Fibroblast of peridontal ligament (primary cell): ENCODE measurements around the gene CDK5RAP3.
A peak's percentile ranks its signal among the peaks of the same experiment; 100 is the strongest.
"Not testable (repeated sequence)": the region's sequence is repeated elsewhere in the genome, so short reads cannot be mapped to it uniquely, and the experiment has no call there.

ENCODE experiments used
- DNase-seq: peaks from one replicate; pipeline ENCODE4 v3.0.0-alpha.2; 2010; ENCODE audit errors: extremely low read depth

CDK5RAP3 gene

GRCh38 chr17:47970725-47971499 is at the start of gene CDK5RAP3:
Gene CDK5RAP3 (plus strand): TSS chr17:47971113. CDS start chr17:47971147, 34 bp downstream.
- peak; percentile 98 for DNase-seq

DNA sequence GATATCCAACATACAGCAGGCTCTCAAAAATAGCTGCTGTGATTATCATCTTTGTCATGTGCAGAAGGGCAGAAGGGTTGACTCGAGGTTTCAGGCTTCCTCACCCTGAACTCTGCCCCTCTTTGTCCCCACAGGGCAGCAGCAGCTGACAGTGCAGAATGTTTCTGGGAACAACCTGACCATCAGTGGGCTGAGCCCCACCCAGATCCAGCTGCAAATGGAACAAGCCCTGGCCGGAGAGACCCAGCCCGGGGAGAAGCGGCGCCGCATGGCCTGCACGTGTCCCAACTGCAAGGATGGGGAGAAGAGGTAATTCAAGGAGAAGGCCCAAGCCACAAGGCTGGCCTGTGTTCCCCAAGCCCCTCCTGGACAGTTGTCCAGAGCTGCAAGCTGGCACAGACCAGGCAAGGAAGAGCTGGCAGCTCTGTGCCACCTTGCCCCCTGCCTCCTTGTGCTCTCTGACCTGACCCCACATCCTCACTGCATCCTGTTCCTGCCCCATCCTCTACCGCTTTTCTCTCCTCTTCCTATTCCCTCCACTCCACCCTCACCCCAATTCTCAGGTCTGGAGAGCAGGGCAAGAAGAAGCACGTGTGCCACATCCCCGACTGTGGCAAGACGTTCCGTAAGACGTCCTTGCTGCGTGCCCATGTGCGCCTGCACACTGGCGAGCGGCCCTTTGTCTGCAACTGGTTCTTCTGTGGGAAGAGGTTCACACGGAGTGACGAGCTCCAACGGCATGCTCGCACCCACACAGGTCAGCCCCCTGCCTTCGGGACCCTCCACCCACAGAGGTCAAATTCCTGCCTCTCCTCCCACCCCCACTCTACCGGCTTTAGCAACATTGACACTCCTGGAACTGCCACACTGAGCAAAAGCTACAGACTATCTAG is 45.9 kb upstream of the CDK5RAP3 start:
- DNase-seq, result no peak

- DNase-seq, result no peak
Measured at GRCh38 chr17:47925678-47925988, 45.3 kb upstream of the CDK5RAP3 start.

- no peak for DNase-seq
Measured at GRCh38 chr17:47927821-47928400, 43.0 kb upstream of the CDK5RAP3 start.

DNA sequence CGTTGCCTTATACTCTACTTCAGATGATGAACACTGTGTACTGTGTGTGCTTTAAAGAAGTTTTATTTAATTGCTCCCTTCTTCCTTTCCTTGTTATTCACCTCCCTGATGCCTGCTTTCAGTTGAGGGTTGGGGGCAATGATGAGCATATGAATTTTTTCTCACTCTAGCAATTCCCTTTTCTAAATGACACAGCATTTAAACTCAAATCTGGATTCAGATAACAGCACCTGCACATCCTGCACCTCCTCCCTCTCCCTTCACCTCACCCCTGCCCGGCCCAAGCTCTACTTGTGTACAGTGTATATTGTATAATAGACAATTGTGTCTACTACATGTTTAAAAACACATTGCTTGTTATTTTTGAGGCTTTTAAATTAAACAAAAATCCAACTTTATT is 42.5 kb upstream of the CDK5RAP3 start:
- no peak for DNase-seq

- no peak for DNase-seq
Measured at GRCh38 chr17:47929218-47930000, 41.5 kb upstream of the CDK5RAP3 start.

DNA sequence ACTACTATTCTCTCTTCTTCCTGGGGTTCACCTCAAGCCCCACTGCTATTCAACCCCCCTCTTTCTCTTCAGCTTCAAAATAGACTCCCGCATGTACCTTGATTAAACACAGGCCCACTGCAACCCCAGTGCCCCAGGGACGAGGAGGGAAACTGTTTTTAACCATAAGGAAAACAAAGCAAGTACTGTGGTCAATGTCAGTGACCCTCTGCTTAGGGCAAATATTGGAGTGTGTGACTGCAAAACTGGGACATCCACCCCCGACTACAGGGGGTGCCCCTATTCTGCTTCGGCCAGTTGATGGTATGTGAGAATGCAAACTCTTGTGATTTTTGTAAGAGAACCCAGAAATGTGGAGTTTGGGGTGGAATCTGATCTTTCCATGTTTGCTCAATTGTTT is 39.1 kb upstream of the CDK5RAP3 start:
- peak; percentile 27 for DNase-seq

DNA sequence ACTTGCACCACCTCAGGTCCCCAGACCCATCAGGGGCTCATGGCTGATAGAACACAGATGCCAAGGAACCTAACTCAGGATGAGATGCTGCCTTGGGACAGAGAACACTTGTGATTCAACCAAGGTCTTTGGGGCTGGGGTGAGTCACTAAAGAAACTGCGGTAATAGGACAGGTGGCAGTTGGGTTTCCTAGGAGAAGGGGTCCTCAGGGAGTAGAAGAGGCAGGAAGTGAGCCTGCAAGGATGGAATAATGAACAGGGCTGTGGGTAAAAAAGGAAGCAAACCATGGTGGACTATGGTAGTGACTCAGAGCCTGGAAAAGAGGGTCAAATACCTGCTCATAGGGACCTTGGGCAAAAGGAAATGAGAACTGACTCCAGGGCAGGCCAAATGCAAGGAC is 36.1 kb upstream of the CDK5RAP3 start:
- no peak for DNase-seq

DNA sequence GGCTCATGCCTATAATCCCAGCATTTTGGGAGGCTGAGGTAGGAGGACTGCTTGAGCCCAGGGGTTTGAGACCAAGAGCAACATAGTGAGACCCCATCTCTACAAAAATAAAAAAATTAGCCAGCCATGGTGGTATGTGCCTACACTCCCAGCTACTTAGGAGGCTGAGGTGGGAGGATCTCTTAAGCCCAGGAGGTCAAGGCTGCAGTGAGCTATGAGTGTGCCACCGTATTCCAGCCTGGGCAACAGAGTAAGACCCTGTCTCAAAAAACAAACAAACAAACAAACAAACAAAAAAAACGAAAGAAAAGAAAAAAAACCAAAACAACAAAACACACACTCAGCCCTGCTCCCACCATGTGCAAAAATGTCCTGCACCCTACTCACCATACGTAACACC is 35.4 kb upstream of the CDK5RAP3 start:
- not testable (repeated sequence) for DNase-seq

- DNase-seq, result peak; percentile 49
Measured at GRCh38 chr17:47935961-47936360, 35.0 kb upstream of the CDK5RAP3 start.

- DNase-seq, result no peak
Measured at GRCh38 chr17:47937941-47938340, 33.0 kb upstream of the CDK5RAP3 start.

DNA sequence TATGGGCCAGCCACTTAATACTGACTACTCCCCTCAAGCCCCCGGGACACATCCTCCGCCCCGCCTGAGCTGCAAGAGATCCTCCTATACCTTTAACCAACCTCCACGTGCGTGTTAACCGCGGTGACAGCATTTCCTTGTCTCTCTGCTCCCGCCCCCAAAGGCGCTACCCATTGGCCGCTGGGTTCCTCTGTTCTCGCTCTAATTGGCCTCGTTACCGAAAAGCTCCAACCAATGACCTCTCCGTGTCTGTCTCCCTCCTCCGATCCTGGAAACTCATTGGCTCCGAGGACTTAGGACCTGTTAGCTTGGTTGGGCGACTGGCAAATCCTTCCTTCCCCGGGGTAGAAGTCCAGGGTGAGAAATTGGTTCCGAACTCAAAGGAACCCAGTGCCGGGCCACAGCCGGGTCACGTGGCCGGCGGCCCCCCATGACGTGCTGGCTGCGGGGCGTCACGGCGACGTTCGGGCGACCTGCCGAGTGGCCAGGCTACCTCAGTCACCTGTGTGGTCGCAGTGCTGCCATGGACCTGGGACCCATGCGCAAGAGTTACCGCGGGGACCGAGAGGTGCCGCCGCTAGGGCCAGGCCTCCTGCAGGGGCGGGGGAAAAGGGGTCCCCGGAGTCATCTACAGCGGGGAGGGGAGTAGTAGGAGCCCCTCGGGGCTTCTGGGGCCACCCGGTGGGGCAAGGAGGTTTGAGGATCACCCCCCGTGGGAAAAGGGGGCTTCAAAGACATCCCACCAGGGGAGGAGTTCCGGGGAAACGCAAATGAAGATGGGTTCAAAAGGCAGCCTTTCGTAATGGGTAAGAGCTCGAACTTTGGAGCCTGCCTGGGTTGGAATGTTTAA is 29.4 kb upstream of the CDK5RAP3 start, which contains the start of gene PNPO:
Gene PNPO, plus strand, starts transcription at position 326 of the 850 bp plus-strand sequence. Its CDS starts 105 bp downstream, at position 431.
- peak; percentile 99 for DNase-seq

DNA sequence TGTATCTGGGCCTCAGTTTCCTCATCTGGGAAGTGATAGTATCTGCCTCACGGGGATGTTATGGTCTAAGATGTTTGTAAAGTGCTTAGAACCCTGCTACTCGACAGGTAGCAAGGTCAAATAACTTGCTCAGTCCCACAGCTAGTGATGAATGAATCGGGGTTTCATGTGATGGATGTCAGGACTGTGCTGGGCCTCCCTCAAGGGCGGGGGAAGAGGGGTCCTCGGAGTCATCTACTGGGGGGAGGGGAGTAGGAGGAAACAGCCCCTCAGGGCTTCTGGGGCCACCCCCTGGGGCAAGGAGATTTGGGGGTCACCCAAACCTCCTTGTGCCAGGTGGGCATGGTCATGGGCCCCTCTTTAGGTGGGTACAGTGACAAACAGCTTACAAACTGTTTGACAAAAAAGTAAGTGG is 28.8 kb upstream of the CDK5RAP3 start:
- DNase-seq, result no peak

- no peak for DNase-seq
Measured at GRCh38 chr17:47942568-47942967, 28.3 kb upstream of the CDK5RAP3 start.

- DNase-seq, result no peak
Measured at GRCh38 chr17:47945080-47945479, 25.8 kb upstream of the CDK5RAP3 start.

DNA sequence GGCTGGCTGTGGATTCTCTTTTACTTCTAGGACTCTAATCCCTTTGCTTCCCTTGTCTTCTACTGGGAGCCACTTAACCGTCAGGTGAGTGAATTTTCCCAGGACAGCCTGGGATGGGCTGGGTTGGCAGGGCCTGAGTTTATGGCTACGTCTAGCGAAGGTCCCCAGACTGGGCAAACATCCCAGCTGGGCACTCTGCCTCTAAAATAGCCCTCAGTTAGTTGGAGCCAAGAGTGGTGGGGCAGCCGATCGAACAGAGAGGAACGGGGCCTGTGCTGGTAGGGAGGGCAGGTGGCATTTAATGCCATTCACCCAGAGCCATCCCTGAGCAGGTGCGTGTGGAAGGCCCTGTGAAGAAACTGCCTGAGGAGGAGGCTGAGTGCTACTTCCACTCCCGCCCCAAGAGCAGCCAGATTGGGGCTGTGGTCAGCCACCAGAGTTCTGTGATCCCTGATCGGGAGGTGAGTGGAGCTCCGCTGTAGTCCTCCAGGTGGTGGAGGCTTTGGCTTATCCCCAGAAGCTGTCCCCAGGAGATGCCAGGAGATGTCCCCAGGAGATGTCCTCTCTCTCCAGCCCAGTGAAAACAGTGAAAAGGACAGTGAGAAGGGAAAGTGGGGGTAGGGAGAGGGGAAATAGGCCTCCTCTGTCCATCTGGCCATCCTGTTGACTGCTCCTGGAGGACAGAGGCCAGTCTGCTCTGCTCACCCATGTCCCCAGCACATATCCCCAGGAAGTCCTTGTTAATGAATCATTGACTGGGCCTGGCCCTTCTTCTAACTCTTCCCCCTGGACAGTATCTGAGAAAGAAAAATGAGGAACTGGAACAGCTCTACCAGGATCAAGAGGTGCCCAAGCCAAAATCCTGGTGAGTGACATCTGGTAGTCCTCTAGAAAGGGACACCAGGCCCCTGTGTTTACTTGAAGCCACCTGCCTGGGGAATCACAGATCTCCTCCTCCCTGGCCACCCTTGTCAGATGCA is 25.1 kb upstream of the CDK5RAP3 start:
- no peak for DNase-seq

- no peak for DNase-seq
Measured at GRCh38 chr17:47946516-47946915, 24.4 kb upstream of the CDK5RAP3 start.

DNA sequence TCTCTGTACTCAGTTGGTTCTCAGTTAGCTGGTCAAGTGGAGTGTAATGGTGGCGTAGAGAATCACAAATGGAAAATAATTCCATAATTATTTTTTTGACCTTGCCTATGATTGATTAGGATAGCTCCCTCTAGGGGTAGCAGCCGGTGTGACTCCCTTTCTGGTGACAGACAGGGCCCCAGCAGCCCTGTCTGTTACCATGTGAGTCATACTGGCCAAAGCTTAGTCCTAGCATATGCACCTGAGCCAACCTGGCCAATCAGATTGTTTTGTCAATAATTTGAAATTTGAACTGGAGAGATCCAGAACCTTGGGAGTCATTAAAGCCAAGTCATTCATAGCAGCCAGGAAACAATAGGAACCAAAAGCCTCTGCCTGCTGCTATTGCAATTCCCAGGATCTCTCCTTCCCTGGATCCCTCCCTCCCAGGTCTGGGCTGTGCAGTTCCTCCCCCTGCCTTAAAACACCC is 23.9 kb upstream of the CDK5RAP3 start:
- DNase-seq, result peak; percentile 77

GRCh38 chr17:47948706-47949196 is 22.2 kb upstream of the CDK5RAP3 start:
- DNase-seq, result peak; percentile 4
